H9 (cell line): ENCODE measurements around the gene NPAS3. TPM values are rescaled to one million over a fixed set of nuclear protein-coding genes. Genes with fewer than 3 reads are reported as not detected.

Experiments used
- DNase-seq: peaks from one replicate; pipeline ENCODE4 v3.0.0-alpha.2; 2017
- H2AFZ ChIP-seq: one replicate; pipeline ENCODE4 v1.6.1; 2013; ENCODE audit warnings: mild to moderate bottlenecking, low read length, control low read depth, moderate library complexity
- H2AK5ac ChIP-seq: 2 replicates; pipeline ENCODE4 v1.6.1; 2013; ENCODE audit warnings: low read length, control low read depth, mixed read lengths; ENCODE audit not compliant: insufficient read length
- H2BK120ac ChIP-seq: one replicate; pipeline ENCODE4 v1.6.1; 2013; ENCODE audit warnings: low read depth, mild to moderate bottlenecking, low read length, control low read depth, inconsistent platforms; ENCODE audit not compliant: poor library complexity, severe bottlenecking
- H2BK12ac ChIP-seq: 2 replicates; pipeline ENCODE4 v1.6.1; 2013; ENCODE audit warnings: low read length, control low read depth, mixed read lengths, low read depth; ENCODE audit not compliant: insufficient read length
- H2BK15ac ChIP-seq: 2 replicates; pipeline ENCODE4 v1.6.1; 2013; ENCODE audit warnings: low read depth, low read length, control low read depth
- H2BK20ac ChIP-seq: one replicate; pipeline ENCODE4 v1.6.1; 2013; ENCODE audit warnings: low read depth, mild to moderate bottlenecking, low read length, control low read depth, inconsistent platforms; ENCODE audit not compliant: poor library complexity, severe bottlenecking
- H2BK5ac ChIP-seq: 2 replicates; pipeline ENCODE4 v1.6.1; 2013; ENCODE audit warnings: low read length, control low read depth, mixed read lengths; ENCODE audit not compliant: insufficient read length
- H3K14ac ChIP-seq: 2 replicates; pipeline ENCODE4 v1.6.1; 2013; ENCODE audit warnings: low read length, control low read depth; ENCODE audit not compliant: insufficient read depth
- H3K18ac ChIP-seq: 2 replicates; pipeline ENCODE4 v1.6.1; 2013; ENCODE audit warnings: low read depth, mild to moderate bottlenecking, mixed read lengths, low read length, control low read depth; ENCODE audit not compliant: insufficient read length
- H3K23ac ChIP-seq: 2 replicates; pipeline ENCODE4 v1.6.1; 2013; ENCODE audit warnings: low read length, control low read depth, mixed read lengths, low read depth; ENCODE audit not compliant: insufficient read length
- H3K23me2 ChIP-seq: 2 replicates; pipeline ENCODE4 v1.6.1; 2013; ENCODE audit warnings: low read depth, mild to moderate bottlenecking, mixed read lengths, low read length, control low read depth; ENCODE audit not compliant: insufficient read length, poor library complexity, severe bottlenecking
- H3K27ac ChIP-seq: 2 replicates; pipeline ENCODE4 v1.5.1; 2013; ENCODE audit warnings: low read length, control low read depth, mixed read lengths, low read depth; ENCODE audit not compliant: insufficient read length
- H3K27me3 ChIP-seq: 2 replicates; pipeline ENCODE4 v1.6.1; 2013; ENCODE audit warnings: low read length, control low read depth, inconsistent platforms; ENCODE audit not compliant: insufficient read depth
- H3K4ac ChIP-seq: 2 replicates; pipeline ENCODE4 v1.6.1; 2013; ENCODE audit warnings: low read depth, mild to moderate bottlenecking, control low read depth, inconsistent platforms, low read length, moderate library complexity
- H3K4me1 ChIP-seq: 2 replicates; pipeline ENCODE4 v1.6.1; 2013; ENCODE audit warnings: low read length, control low read depth, inconsistent platforms; ENCODE audit not compliant: insufficient read depth
- H3K4me2 ChIP-seq: 2 replicates; pipeline ENCODE4 v1.6.1; 2013; ENCODE audit warnings: low read length, control low read depth, mixed read lengths; ENCODE audit not compliant: insufficient read length, insufficient read depth
- H3K56ac ChIP-seq: 2 replicates; pipeline ENCODE4 v1.6.1; 2013; ENCODE audit warnings: low read depth, mild to moderate bottlenecking, mixed read lengths, low read length, control low read depth; ENCODE audit not compliant: insufficient read length
- H3K79me1 ChIP-seq: 2 replicates; pipeline ENCODE4 v1.6.1; 2013; ENCODE audit warnings: low read depth, mild to moderate bottlenecking, moderate library complexity, low read length, control low read depth, inconsistent platforms; ENCODE audit not compliant: insufficient read depth, poor library complexity, severe bottlenecking
- H3K79me2 ChIP-seq: 2 replicates; pipeline ENCODE4 v1.6.1; 2013; ENCODE audit warnings: low read length, control low read depth, inconsistent platforms; ENCODE audit not compliant: insufficient read depth
- H3K9ac ChIP-seq: 2 replicates; pipeline ENCODE4 v1.6.1; 2013; ENCODE audit warnings: low read length, control low read depth, mixed read lengths; ENCODE audit not compliant: insufficient read length; ENCODE audit errors: extremely low read depth
- H3K9me3 ChIP-seq: one replicate; pipeline ENCODE4 v1.6.1; 2013; ENCODE audit warnings: low read depth, low read length, inconsistent platforms; ENCODE audit not compliant: control insufficient read depth
- H3T11ph ChIP-seq: one replicate; pipeline ENCODE4 v1.6.1; 2013; ENCODE audit warnings: mild to moderate bottlenecking, low read length, control low read depth, inconsistent platforms
- H4K20me1 ChIP-seq: one replicate; pipeline ENCODE4 v1.6.1; 2013; ENCODE audit not compliant: control insufficient read depth, insufficient read length, insufficient read depth
- H4K5ac ChIP-seq: 2 replicates; pipeline ENCODE4 v1.6.1; 2013; ENCODE audit warnings: low read depth, mild to moderate bottlenecking, mixed read lengths, low read length, control low read depth; ENCODE audit not compliant: insufficient read length
- H4K8ac ChIP-seq: replicated peaks from 2 replicates; pipeline ENCODE4 v1.6.1; 2013; ENCODE audit warnings: low read length, control low read depth, mixed read lengths, low read depth; ENCODE audit not compliant: insufficient read length
- H4K91ac ChIP-seq: 2 replicates; pipeline ENCODE4 v1.6.1; 2013; ENCODE audit warnings: low read depth, mild to moderate bottlenecking, moderate library complexity, mixed read lengths, low read length, control low read depth; ENCODE audit not compliant: insufficient read length
- H3K27ac Mint-ChIP-seq, 3 experiments: 2 replicates in 2 of 3; 3 replicates in 1 of 3; pipeline ENCODE4 v1.8.0; 2020 to 2021; ENCODE audit warnings: mixed read lengths in 3 of 3, mild to moderate bottlenecking in 1 of 3, moderate library complexity in 1 of 3
- H3K27me3 Mint-ChIP-seq: 2 replicates; pipeline ENCODE4 v1.8.0; 2021; ENCODE audit warnings: low read depth, mild to moderate bottlenecking, moderate library complexity, mixed read lengths
- H3K36me3 Mint-ChIP-seq, 3 experiments: 2 replicates in 2 of 3; 3 replicates in 1 of 3; pipeline ENCODE4 v1.8.0; 2020 to 2021; ENCODE audit warnings: low read depth in 3 of 3, mixed read lengths in 3 of 3; ENCODE audit not compliant: insufficient read depth in 1 of 3
- H3K4me1 Mint-ChIP-seq, 2 experiments: 2 replicates each; pipeline ENCODE4 v1.8.0; 2020; ENCODE audit warnings: mixed read lengths in 2 of 2
- H3K4me3 Mint-ChIP-seq, 2 experiments: 2 replicates in 1 of 2; 3 replicates in 1 of 2; pipeline ENCODE4 v1.8.0; 2020 to 2021; ENCODE audit warnings: mild to moderate bottlenecking in 2 of 2, mixed read lengths in 2 of 2, moderate library complexity in 1 of 2
- H3K9me3 Mint-ChIP-seq, 2 experiments: 2 replicates in 1 of 2; 3 replicates in 1 of 2; pipeline ENCODE4 v1.8.0; 2020; ENCODE audit warnings: mild to moderate bottlenecking in 2 of 2, mixed read lengths in 2 of 2, moderate library complexity in 1 of 2
- WGBS: extraction: QIAGEN DNeasy Blood & Tissue Kit; methylation state at CpG from one replicate; pipeline ENCODE4 v1.1.7; 2013; ENCODE audit warnings: missing lambda C conversion rate, low lambda C conversion rate, mixed read lengths; ENCODE audit not compliant: insufficient read length; ENCODE audit errors: extremely low coverage; 5-methylcytosine and 5-hydroxymethylcytosine counted together
- total RNA-seq: library from RNA; stranded (reverse); gene quantifications from 2 replicates; pipeline ENCODE4 v1.2.1, GENCODE V29; 2021
- TF ChIP-seq, protein P1 (sequence below): fragments of 200-600 bp; sonication (generic); conservative IDR thresholded peaks from 3 replicates; pipeline ENCODE4 v1.8.0; 2021; ENCODE audit warnings: antibody characterized with exemption, mild to moderate bottlenecking

The NPAS3 gene
- total RNA-seq, 1 experiment from 2014 or later: 0.17 TPM

DNA sequence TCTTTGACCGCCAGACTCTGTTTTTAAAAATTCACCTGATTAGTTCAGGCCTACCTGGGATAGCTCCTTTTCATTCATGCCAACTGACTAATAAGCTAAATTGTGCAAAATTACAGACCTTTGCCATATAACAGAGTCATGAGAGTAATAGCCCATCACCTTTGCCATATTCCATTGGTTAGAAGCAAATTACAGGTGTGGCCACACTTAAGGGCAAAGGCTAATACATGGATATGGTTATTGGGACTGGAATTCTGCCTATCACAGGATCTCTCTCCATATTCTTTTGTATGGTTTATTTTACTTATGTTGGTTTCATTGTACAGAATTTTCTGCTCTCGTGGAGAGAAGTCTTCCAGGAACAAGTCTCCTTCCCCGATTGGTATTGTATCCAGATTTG is 897.0 kb downstream of the NPAS3 start:
- no peak overlapping the region for H3K4me2 ChIP-seq
- H2BK20ac ChIP-seq: no peak overlapping the region
- no peak overlapping the region for H3K9ac ChIP-seq
- Mint-ChIP-seq H3K27me3 (no peaks in the 10 kb centered on the region), H3K4me1 (peaks cover 15 to 18% of the 10 kb centered on the region in 2 experiments), H3K27ac (no peak overlapping the region), H3K9me3 (peaks cover 3 to 11% of the 10 kb centered on the region in 2 experiments; a peak in 3 of 5 replicates), H3K36me3 (peaks cover 0 to 6% (median 0%) of the 10 kb centered on the region in 3 experiments; a peak in 1 of 7 replicates), H3K4me3 (no peak overlapping the region)
- no peaks in the 10 kb centered on the region for H3K27me3 ChIP-seq
- TF ChIP-seq, protein P1, sequence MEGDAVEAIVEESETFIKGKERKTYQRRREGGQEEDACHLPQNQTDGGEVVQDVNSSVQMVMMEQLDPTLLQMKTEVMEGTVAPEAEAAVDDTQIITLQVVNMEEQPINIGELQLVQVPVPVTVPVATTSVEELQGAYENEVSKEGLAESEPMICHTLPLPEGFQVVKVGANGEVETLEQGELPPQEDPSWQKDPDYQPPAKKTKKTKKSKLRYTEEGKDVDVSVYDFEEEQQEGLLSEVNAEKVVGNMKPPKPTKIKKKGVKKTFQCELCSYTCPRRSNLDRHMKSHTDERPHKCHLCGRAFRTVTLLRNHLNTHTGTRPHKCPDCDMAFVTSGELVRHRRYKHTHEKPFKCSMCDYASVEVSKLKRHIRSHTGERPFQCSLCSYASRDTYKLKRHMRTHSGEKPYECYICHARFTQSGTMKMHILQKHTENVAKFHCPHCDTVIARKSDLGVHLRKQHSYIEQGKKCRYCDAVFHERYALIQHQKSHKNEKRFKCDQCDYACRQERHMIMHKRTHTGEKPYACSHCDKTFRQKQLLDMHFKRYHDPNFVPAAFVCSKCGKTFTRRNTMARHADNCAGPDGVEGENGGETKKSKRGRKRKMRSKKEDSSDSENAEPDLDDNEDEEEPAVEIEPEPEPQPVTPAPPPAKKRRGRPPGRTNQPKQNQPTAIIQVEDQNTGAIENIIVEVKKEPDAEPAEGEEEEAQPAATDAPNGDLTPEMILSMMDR: no peak
- no peak overlapping the region for H2AFZ ChIP-seq
- H3K18ac ChIP-seq: no peak overlapping the region
- no peak overlapping the region for H2BK15ac ChIP-seq
- no peak overlapping the region for H3K23ac ChIP-seq
- no peak overlapping the region for H2AK5ac ChIP-seq
- no peak for DNase-seq
- H3K56ac ChIP-seq: no peak overlapping the region
- H3K14ac ChIP-seq: no peak overlapping the region
- no peak overlapping the region for H3T11ph ChIP-seq
- peaks cover 10% of the 10 kb centered on the region; the same call in 1 of the 2 replicates for H3K4me1 ChIP-seq
- no peak overlapping the region for H3K4ac ChIP-seq
- H3K27ac ChIP-seq: no peak overlapping the region
- H3K79me2 ChIP-seq: no peaks in the 10 kb centered on the region
- H4K8ac ChIP-seq: no peak overlapping the region
- H3K79me1 ChIP-seq: no peaks in the 10 kb centered on the region
- no peaks in the 10 kb centered on the region for H3K23me2 ChIP-seq
- no peaks in the 10 kb centered on the region for H4K20me1 ChIP-seq
- H3K9me3 ChIP-seq: no peaks in the 10 kb centered on the region
- H2BK5ac ChIP-seq: no peak overlapping the region
- no peak overlapping the region for H4K91ac ChIP-seq
- no CpG with 5 or more reads among the region's 3 CpGs for WGBS
- no peak overlapping the region for H4K5ac ChIP-seq
- H2BK12ac ChIP-seq: no peak overlapping the region
- no peak overlapping the region for H2BK120ac ChIP-seq
